Testis (tissue), 3 donors: Measurements from ENCODE around the gene SND1. TPM values are rescaled to one million over a fixed set of nuclear protein-coding genes. Genes with fewer than 3 reads are reported as not detected.

Source experiments
- DNase-seq: peaks from one replicate; pipeline ENCODE4 v3.0.0-alpha.2; 2019
- H3K27ac ChIP-seq, 2 donors: fragments of 200-600 bp; sonication (generic); one replicate each; pipeline ENCODE4 v1.5.1; 2019
- H3K27me3 ChIP-seq: fragments of 200-600 bp; sonication (generic); one replicate; pipeline ENCODE4 v1.5.1; 2019
- H3K36me3 ChIP-seq: fragments of 200-600 bp; sonication (generic); one replicate; pipeline ENCODE4 v1.5.1; 2017; ENCODE audit warnings: low read depth; ENCODE audit errors: missing control alignments
- H3K4me1 ChIP-seq: fragments of 200-600 bp; sonication (generic); one replicate; pipeline ENCODE4 v1.5.1; 2019
- H3K4me3 ChIP-seq, 2 donors: fragments of 200-600 bp; sonication (generic); one replicate each; pipeline ENCODE4 v1.5.1; 2017 to 2019
- H3K9me3 ChIP-seq: fragments of 200-600 bp; sonication (generic); one replicate; pipeline ENCODE4 v1.5.1; 2017
- POLR2A ChIP-seq: fragments of 450-650 bp; IDR thresholded peaks from one replicate; pipeline ENCODE4 v1.6.1; 2017; ENCODE audit warnings: antibody characterized with exemption, mild to moderate bottlenecking, moderate library complexity
- WGBS, 2 donors: methylation state at CpG; one replicate each; pipeline ENCODE4 v1.1.5; 2018; 5-methylcytosine and 5-hydroxymethylcytosine counted together
- intact Hi-C: fragments of 100-400 bp; cut with DNase I; formaldehyde crosslinking; loops from one replicate; pipeline ENCODE4 v1.15.1; 2023; ENCODE audit warnings: low total_unique reads
- polyA plus RNA-seq: library from polyadenylated mRNA; stranded (reverse); fragments of 350-450 nt; fragmentation: Illumina TruSeq; extraction: RNeasy Lipid Tissue Mini Kit (QIAGEN cat#74804); gene quantifications from one replicate; pipeline ENCODE4 v1.2.3, GENCODE V29; 2014; ENCODE audit warnings: low read depth, low replicate concordance; ENCODE audit not compliant: insufficient read depth
- total RNA-seq, 2 donors: library from RNA; depleted of rRNA; stranded (reverse); fragments of >200 nt; gene quantifications; one replicate each; pipeline ENCODE4 v1.2.3, GENCODE V29; 2016
- TF ChIP-seq, protein P1 (sequence below), 3 experiments: fragments of 450-650 bp in 2 of 3; fragments of 200-600 bp in 1 of 3; sonication (generic) in 1 of 3; IDR thresholded peaks; one replicate each; pipeline ENCODE4 v1.5.1; 2016 to 2019; ENCODE audit warnings: antibody characterized with exemption in 3 of 3, mild to moderate bottlenecking in 2 of 3, moderate library complexity in 1 of 3

The SND1 gene
- total and polyA plus RNA-seq, 3 donors from 2014 or later: 132 to 207 (median 179) TPM

DNA sequence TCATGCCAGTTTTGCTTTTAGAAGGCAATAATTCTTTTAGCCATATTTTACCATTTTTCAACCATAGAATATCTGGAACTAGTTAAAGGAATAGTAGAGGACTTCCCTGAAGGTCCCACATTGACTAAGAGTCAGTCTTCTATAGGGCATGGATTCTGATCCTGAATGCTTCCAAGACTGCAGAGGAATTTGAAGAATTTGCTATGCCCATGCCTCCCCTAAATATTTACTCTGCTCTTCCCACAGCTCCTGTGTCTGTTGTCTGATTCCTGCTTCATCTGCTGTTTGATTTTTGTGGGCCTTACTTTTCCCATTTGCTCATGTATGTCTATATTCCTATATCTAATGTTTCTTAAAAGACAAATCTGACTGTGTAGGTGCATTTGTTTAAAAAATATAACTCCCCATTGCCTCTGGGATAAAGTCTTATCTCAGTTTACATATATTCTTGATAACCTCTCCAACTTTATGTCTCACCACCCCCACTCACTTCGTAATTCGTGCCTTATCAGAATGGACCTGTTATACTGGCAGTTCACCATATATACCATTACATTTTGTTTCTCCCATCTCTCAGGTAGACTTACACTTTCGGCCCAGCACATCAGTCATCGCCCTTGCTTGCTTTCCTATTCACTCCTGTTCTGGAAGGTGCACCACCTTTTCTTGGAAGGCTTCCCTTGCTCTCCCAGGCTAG, 345.4 kb downstream of the SND1 start:
- DNase-seq: no peak
- no peaks in the 10 kb centered on the region for H3K36me3 ChIP-seq
- H3K4me1 ChIP-seq: peaks cover 32% of the 10 kb centered on the region
- H3K27ac ChIP-seq: peak overlapping the region in 1 of 2 donors; percentile 65
- H3K27me3 ChIP-seq: no peaks in the 10 kb centered on the region
- WGBS, 2 donors: 76 to 90% methylated on average over 4 of the region's 4 CpGs
- H3K4me3 ChIP-seq: no peak overlapping the region
- intact Hi-C loops: no loop called here
- H3K9me3 ChIP-seq: no peaks in the 10 kb centered on the region
- TF ChIP-seq POLR2A: no peak
- TF ChIP-seq, protein P1, sequence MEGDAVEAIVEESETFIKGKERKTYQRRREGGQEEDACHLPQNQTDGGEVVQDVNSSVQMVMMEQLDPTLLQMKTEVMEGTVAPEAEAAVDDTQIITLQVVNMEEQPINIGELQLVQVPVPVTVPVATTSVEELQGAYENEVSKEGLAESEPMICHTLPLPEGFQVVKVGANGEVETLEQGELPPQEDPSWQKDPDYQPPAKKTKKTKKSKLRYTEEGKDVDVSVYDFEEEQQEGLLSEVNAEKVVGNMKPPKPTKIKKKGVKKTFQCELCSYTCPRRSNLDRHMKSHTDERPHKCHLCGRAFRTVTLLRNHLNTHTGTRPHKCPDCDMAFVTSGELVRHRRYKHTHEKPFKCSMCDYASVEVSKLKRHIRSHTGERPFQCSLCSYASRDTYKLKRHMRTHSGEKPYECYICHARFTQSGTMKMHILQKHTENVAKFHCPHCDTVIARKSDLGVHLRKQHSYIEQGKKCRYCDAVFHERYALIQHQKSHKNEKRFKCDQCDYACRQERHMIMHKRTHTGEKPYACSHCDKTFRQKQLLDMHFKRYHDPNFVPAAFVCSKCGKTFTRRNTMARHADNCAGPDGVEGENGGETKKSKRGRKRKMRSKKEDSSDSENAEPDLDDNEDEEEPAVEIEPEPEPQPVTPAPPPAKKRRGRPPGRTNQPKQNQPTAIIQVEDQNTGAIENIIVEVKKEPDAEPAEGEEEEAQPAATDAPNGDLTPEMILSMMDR (IDR thresholded peaks at IDR 0.05): no peak

DNA sequence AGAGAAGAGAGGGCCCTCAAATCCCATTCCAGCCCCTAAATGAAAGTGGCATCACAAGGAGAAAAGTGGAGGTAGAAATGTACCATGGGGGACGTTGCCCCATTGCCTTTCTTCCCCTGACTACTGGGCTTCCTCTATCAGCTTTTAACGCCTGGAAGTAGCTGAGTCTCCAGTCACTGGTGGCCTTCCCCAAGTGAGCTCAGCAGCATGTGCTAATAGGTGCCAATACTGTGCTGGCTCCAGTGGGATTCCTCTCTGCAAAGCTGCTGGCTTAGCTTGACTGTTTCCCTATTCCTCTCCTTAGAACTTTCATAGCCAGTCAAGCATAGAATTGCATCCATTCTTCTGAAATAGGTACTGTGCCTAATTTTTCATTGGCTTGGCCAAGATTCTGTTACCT, 346.7 kb downstream of the SND1 start:
- intact Hi-C loops: no loop called here
- WGBS, 2 donors: 69 to 80% methylated on average over 2 of the region's 2 CpGs
- no peak for DNase-seq
- no peak overlapping the region for H3K4me3 ChIP-seq
- H3K36me3 ChIP-seq: no peaks in the 10 kb centered on the region
- no peaks in the 10 kb centered on the region for H3K9me3 ChIP-seq
- no peak overlapping the region for H3K27ac ChIP-seq
- no peaks in the 10 kb centered on the region for H3K27me3 ChIP-seq
- peaks cover 36% of the 10 kb centered on the region for H3K4me1 ChIP-seq
- TF ChIP-seq, protein P1 (IDR thresholded peaks at IDR 0.05): no peak
- no peak for TF ChIP-seq POLR2A

DNA sequence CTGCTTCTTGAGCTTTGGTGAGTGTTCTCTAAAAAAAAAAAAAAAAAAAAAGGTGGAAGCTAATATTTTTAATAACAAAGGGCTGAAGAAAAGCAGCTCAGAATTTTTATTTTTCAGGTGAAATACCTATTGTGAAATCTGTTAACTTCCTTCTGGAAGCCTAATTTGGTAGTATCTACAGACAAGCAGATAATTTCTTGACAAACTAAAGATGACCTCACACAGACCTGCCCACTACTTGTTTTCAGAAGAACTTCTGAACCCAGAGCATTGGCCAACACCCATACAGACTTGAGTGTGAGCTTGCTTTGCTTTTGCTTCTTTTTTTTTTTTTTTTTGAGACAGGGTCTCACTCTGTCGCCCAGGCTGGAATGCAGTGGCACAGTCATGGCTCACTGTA, 348.1 kb downstream of the SND1 start:
- Histone ChIP-seq H3K4me3 (no peak overlapping the region), H3K9me3 (no peaks in the 10 kb centered on the region), H3K27me3 (no peaks in the 10 kb centered on the region), H3K27ac (no peak overlapping the region), H3K36me3 (no peaks in the 10 kb centered on the region), H3K4me1 (peaks cover 38% of the 10 kb centered on the region)
- TF ChIP-seq, protein P1 (IDR thresholded peaks at IDR 0.05): no peak
- TF ChIP-seq POLR2A: no peak
- intact Hi-C loops: no loop called here
- no peak for DNase-seq
- 86 to 100% methylated on average over 1 of the region's 1 CpG for WGBS, 2 donors

DNA sequence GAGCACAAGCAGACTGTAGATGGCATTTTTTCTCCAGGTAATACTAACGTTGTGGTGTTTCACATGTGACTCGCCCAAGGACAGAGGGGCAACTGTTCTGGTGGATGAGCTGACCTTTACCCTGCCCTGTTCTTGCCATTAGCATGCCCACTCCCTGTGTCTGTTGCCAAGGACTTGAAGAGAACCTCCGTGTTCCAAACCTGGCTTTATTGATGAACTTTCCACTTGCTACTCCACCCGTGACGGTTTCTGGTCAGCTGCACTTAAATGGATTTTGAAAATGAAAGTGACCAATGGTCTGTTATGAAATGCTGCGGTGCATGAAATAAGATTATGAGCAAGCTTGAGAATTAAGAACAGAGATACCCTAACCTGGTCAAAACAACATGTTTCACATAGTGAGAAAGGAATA, 348.9 kb downstream of the SND1 start:
- DNase-seq: no peak
- intact Hi-C loops: no loop called here
- Histone ChIP-seq H3K4me1 (peaks cover 30% of the 10 kb centered on the region), H3K36me3 (no peaks in the 10 kb centered on the region), H3K27ac (peak overlapping the region in 1 of 2 donors; percentile 31), H3K4me3 (no peak overlapping the region), H3K27me3 (no peaks in the 10 kb centered on the region), H3K9me3 (no peaks in the 10 kb centered on the region)
- no peak for TF ChIP-seq POLR2A
- TF ChIP-seq, protein P1 (IDR thresholded peaks at IDR 0.05): no peak
- WGBS, 2 donors: 41 to 54% methylated on average over 6 of the region's 6 CpGs

DNA sequence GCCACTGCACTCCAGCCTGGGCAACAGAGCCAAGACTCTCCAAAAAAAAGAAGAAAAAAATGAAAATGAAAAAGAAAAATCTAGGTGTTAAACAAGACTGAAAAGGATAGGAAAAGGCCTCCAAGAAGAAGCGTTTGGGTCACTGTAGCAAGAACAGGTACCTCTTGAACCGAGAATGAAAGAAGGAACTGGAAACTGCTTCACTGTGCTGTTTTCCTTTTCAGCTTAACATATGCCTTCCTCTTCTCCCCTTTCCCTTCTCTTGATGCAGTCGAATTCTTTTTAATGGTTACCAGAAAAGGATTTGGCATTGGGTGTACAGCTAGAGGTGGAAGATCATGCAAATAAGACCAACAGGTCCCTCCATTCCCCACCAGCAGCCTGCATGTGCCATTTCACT, 351.2 kb downstream of the SND1 start:
- Histone ChIP-seq H3K4me3 (no peak overlapping the region), H3K9me3 (no peaks in the 10 kb centered on the region), H3K27ac (no peak overlapping the region), H3K36me3 (no peaks in the 10 kb centered on the region), H3K27me3 (no peaks in the 10 kb centered on the region), H3K4me1 (peaks cover 17% of the 10 kb centered on the region)
- WGBS, 2 donors: 78 to 86% methylated on average over 3 of the region's 3 CpGs
- no peak for DNase-seq
- intact Hi-C loops: no loop called here
- TF ChIP-seq POLR2A: no peak
- TF ChIP-seq, protein P1 (IDR thresholded peaks at IDR 0.05): no peak
